Right atrium auricular region (tissue), 2 donors: ENCODE results near the gene MAP7. TPM values are rescaled to one million over a fixed set of nuclear protein-coding genes. Genes with fewer than 3 reads are reported as not detected.

Experiments used
- DNase-seq: peaks from one replicate; pipeline ENCODE4 v3.0.0-alpha.2; 2019; ENCODE audit warnings: low spot score
- H3K27ac ChIP-seq, 2 donors: fragments of 200-600 bp; sonication (generic); 1 replicate in 1 of 2; 2 replicates in 1 of 2; pipeline ENCODE4 v1.5.1; 2016 to 2019
- H3K27me3 ChIP-seq, 2 donors: fragments of 200-600 bp; sonication (generic); one replicate each; pipeline versions ENCODE4 v1.5.1 to v1.6.0; 2017 to 2019
- H3K36me3 ChIP-seq: fragments of 200-600 bp; sonication (generic); one replicate; pipeline ENCODE4 v1.5.1; 2016
- H3K4me1 ChIP-seq, 2 donors: fragments of 200-600 bp; sonication (generic); one replicate each; pipeline versions ENCODE4 v1.5.1 to v1.6.0; 2017 to 2019
- H3K4me3 ChIP-seq, 2 donors: fragments of 200-600 bp; sonication (generic); 1 replicate in 1 of 2; 2 replicates in 1 of 2; pipeline ENCODE4 v1.5.1; 2017 to 2019; ENCODE audit warnings: mild to moderate bottlenecking in 1 of 2, moderate library complexity in 1 of 2
- H3K9me3 ChIP-seq, 2 donors: fragments of 200-600 bp; sonication (generic); one replicate each; pipeline ENCODE4 v1.5.1; 2019
- CTCF ChIP-seq, 2 donors: fragments of 200-600 bp; sonication (generic); IDR thresholded peaks; one replicate each; pipeline ENCODE4 v1.5.1; 2019; ENCODE audit warnings: antibody characterized with exemption in 2 of 2
- total RNA-seq, 2 donors: library from RNA; depleted of rRNA; stranded (reverse); fragments of >200 nt; gene quantifications; one replicate each; pipeline ENCODE4 v1.1.0, GENCODE V29; 2016

MAP7 gene
- total RNA-seq, 2 donors from 2014 or later, result 1.0 to 1.3 TPM

DNA sequence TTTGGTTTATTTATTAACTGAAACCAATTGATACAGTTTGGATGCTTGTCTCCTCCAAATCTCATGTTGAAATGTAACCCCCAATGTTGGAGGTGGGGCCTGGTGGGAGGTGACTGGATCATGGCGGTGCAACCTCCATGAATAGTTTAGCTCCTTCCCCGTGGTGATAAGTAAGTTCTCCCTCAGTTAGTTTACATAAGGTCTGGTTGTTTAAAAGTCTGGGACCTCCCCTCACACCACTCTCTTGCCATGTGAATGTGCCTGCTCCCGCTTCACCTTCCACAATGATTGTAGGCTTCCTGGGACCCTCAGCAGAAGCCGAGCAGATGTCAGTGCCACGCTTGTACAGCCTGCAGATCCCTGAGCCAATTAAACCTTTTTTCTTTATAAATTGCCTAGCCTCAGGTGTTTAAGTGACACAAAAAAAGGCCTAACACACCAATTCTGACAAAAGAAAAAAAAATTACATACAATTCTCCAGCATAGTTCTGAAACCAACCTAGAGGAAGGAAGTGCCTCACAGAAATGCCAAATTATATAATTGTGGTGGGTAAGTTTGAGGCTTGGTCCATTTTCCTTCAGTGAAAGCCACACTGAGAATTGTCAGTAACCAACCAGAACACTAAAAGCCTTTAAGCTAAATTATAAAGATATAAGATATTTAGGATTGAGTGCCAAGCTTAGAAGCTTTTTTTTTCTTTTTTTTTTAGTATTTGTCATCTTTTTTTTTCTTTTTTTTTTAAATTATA is 15.0 kb downstream of the MAP7 start:
- Histone ChIP-seq H3K4me3 (no peak overlapping the region), H3K27ac (no peak overlapping the region), H3K36me3 (no peaks in the 10 kb centered on the region), H3K27me3 (no peaks in the 10 kb centered on the region), H3K9me3 (no peaks in the 10 kb centered on the region), H3K4me1 (no peaks in the 10 kb centered on the region)
- DNase-seq, result no peak
- TF ChIP-seq CTCF (IDR thresholded peaks at IDR 0.05), result no peak

GRCh38 chr6:136534268-136534667 is 16.0 kb downstream of the MAP7 start:
- no peaks in the 10 kb centered on the region for H3K27me3 ChIP-seq
- DNase-seq, result no peak
- no peaks in the 10 kb centered on the region for H3K9me3 ChIP-seq
- no peaks in the 10 kb centered on the region for H3K36me3 ChIP-seq
- no peaks in the 10 kb centered on the region for H3K4me1 ChIP-seq
- H3K27ac ChIP-seq, result no peak overlapping the region
- no peak overlapping the region for H3K4me3 ChIP-seq
- no peak for TF ChIP-seq CTCF (IDR thresholded peaks at IDR 0.05)

DNA sequence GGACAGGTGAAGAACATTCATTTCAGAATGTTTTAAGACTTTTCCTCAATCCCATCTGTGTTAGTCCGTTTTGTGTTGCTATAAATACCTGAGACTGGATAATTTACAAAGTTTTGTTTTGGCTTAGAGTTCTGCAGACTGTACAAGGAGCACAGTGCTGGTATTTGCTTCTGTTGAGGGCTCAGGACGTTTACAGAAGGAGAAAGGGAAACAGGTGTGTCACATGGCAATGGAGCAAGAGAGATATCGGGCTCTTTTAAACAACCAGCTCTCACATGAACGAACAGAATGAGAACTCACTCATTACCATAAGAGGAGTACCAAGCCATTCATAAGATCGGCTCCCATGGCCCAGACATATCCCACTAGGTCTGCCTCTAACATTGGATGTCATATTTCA is 16.7 kb downstream of the MAP7 start:
- Histone ChIP-seq H3K27ac (no peak overlapping the region), H3K4me1 (no peaks in the 10 kb centered on the region), H3K27me3 (no peaks in the 10 kb centered on the region), H3K9me3 (no peaks in the 10 kb centered on the region), H3K4me3 (no peak overlapping the region), H3K36me3 (no peaks in the 10 kb centered on the region)
- TF ChIP-seq CTCF (IDR thresholded peaks at IDR 0.05), result no peak
- no peak for DNase-seq

- no peak for DNase-seq
- Histone ChIP-seq H3K27me3 (no peaks in the 10 kb centered on the region), H3K4me3 (no peak overlapping the region), H3K4me1 (no peaks in the 10 kb centered on the region), H3K9me3 (no peaks in the 10 kb centered on the region), H3K27ac (no peak overlapping the region), H3K36me3 (no peaks in the 10 kb centered on the region)
- no peak for TF ChIP-seq CTCF (IDR thresholded peaks at IDR 0.05)
Measured at GRCh38 chr6:136532030-136532429, 18.2 kb downstream of the MAP7 start.

DNA sequence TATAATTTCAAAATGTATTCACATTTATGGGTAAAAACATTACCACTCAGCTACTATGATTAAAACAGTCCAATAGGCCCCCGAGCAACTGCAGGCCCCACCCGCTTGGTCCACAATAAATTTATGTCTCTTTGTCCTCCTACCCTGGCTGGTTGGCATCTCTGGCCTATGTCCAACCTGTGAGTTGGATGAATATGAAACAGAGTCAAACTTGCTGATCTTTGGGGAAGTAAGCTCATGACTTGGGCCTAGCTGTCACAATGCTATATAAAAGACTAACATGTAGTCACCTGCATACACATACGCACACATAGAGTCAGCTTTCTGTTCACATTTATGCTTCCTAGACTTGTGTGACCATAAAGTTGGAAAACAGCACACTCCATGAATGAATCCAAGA is 20.5 kb downstream of the MAP7 start:
- Histone ChIP-seq H3K36me3 (no peaks in the 10 kb centered on the region), H3K27ac (no peak overlapping the region), H3K4me1 (peaks cover 0 to 10% of the 10 kb centered on the region in 2 donors), H3K9me3 (no peaks in the 10 kb centered on the region), H3K27me3 (no peaks in the 10 kb centered on the region), H3K4me3 (no peak overlapping the region)
- TF ChIP-seq CTCF (IDR thresholded peaks at IDR 0.05), result no peak
- no peak for DNase-seq

- Histone ChIP-seq H3K4me1 (peaks cover 0 to 10% of the 10 kb centered on the region in 2 donors), H3K4me3 (no peak overlapping the region), H3K27ac (no peak overlapping the region), H3K36me3 (no peaks in the 10 kb centered on the region), H3K27me3 (no peaks in the 10 kb centered on the region), H3K9me3 (no peaks in the 10 kb centered on the region)
- no peak for TF ChIP-seq CTCF (IDR thresholded peaks at IDR 0.05)
- DNase-seq, result no peak
Measured at GRCh38 chr6:136528477-136528876, 21.7 kb downstream of the MAP7 start.
